Caco-2 (cell line): Measurements from ENCODE around the gene RCN2. TPM values are rescaled to one million over a fixed set of nuclear protein-coding genes. Genes with fewer than 3 reads are reported as not detected.
A peak's percentile ranks its signal among the peaks of the same experiment; 100 is the strongest.
"Not testable (repeated sequence)": the region's sequence is repeated elsewhere in the genome, so short reads cannot be mapped to it uniquely, and the experiment has no call there.

Experiments
- BruUV-seq: library from RNA; stranded (reverse); fragments of 400-500 nt; replicated peaks from 2 replicates; lab custom pipeline; 2021; lab: Mats Ljungman, UMichigan
- CTCF ChIA-PET: fragments of 300-600 bp; sonication (Branson Sonifier 250); formaldehyde crosslinking; loops from one replicate; lab custom pipeline; 2022; ENCODE audit warnings: antibody characterized with exemption; lab: Charles Lee
- POLR2A ChIA-PET: fragments of 300-600 bp; sonication (Branson Sonifier 250); formaldehyde crosslinking; loops from one replicate; lab custom pipeline; 2022; ENCODE audit warnings: antibody characterized with exemption; lab: Charles Lee
- DNase-seq, 2 experiments: peaks; one replicate each; pipeline versions ENCODE4 v3.0.0 to v3.0.0-alpha.2; 2020 to 2022
- H3K27me3 ChIP-seq: replicated peaks from 2 replicates; pipeline ENCODE4 v1.6.0; 2011; ENCODE audit warnings: low read length; ENCODE audit not compliant: control insufficient read depth, insufficient read depth
- H3K36me3 ChIP-seq: 2 replicates; pipeline ENCODE4 v1.5.1; 2011; ENCODE audit warnings: low read length; ENCODE audit not compliant: control insufficient read depth, insufficient read depth
- H3K4me1 ChIP-seq: fragments of 250-450 bp; sonication (Bioruptor Pico); 2 replicates; pipeline ENCODE4 v1.5.1; 2020; ENCODE audit warnings: mild to moderate bottlenecking
- H3K4me3 ChIP-seq: 2 replicates; pipeline ENCODE4 v1.5.1; 2011; ENCODE audit warnings: low read depth, mild to moderate bottlenecking, control low read depth, low read length
- H3K9me3 ChIP-seq: fragments of 250-450 bp; sonication (Bioruptor Pico); 2 replicates; pipeline ENCODE4 v1.5.1; 2020; ENCODE audit warnings: mild to moderate bottlenecking, moderate library complexity
- H3K27ac Mint-ChIP-seq: one replicate; pipeline ENCODE4 v1.8.0; 2022; ENCODE audit warnings: mixed read lengths; ENCODE audit not compliant: unreplicated experiment
- H3K27me3 Mint-ChIP-seq: one replicate; pipeline ENCODE4 v1.8.0; 2022; ENCODE audit warnings: mixed read lengths; ENCODE audit not compliant: insufficient read depth, unreplicated experiment
- H3K36me3 Mint-ChIP-seq: one replicate; pipeline ENCODE4 v1.8.0; 2022; ENCODE audit warnings: mild to moderate bottlenecking, mixed read lengths; ENCODE audit not compliant: insufficient read depth, unreplicated experiment
- H3K4me1 Mint-ChIP-seq: one replicate; pipeline ENCODE4 v1.8.0; 2022; ENCODE audit warnings: low read depth, mixed read lengths; ENCODE audit not compliant: unreplicated experiment
- H3K4me3 Mint-ChIP-seq: one replicate; pipeline ENCODE4 v1.8.0; 2022; ENCODE audit warnings: mild to moderate bottlenecking, moderate library complexity, mixed read lengths; ENCODE audit not compliant: unreplicated experiment
- H3K9me3 Mint-ChIP-seq: one replicate; pipeline ENCODE4 v1.8.0; 2022; ENCODE audit warnings: mixed read lengths; ENCODE audit not compliant: unreplicated experiment
- CTCF ChIP-seq, 2 experiments: fragments of 200-600 bp in 1 of 2; IDR thresholded peaks; 1 replicate in 1 of 2; 2 replicates in 1 of 2; pipeline versions ENCODE4 v1.5.1 to v1.8.0; 2011 to 2022; ENCODE audit warnings: antibody characterized with exemption in 1 of 2, control low read depth in 1 of 2, inconsistent platforms in 1 of 2, low read depth in 1 of 2, low read length in 1 of 2, mild to moderate bottlenecking in 1 of 2, moderate library complexity in 1 of 2; ENCODE audit not compliant: insufficient read depth in 1 of 2, severe bottlenecking in 1 of 2, unreplicated experiment in 1 of 2
- intact Hi-C: fragments of 100-400 bp; cut with micrococcal nuclease; formaldehyde crosslinking; loops from one replicate; pipeline ENCODE4 v1.10.0; 2022; ENCODE audit not compliant: unreplicated experiment
- total RNA-seq: library from RNA; stranded (reverse); gene quantifications from 2 replicates; pipeline ENCODE4 v1.2.3, GENCODE V29; 2022

RCN2 gene
- total RNA-seq, 1 experiment from 2014 or later, result 73.7 TPM

DNA sequence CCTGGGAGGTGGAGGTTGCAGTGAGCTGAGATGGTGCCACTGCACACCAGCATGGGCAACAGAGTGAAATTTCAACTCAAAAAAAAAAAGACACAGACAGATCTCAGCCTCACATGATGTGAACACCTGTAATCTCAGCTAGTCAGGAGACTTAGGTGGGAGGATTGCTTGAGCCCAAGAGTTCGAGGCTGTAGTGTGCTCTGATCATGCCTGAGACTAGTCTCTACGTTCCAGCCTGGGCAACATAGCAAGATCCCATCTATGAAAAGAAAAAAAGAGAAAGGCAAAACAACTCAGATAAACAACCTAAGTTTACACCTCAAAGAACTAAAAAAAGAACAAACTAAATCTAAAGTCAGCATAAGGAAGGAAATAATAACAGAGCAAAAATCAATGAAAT lies 37.4 kb upstream of the RCN2 start:
- peaks cover 17% of the 10 kb centered on the region for H3K4me1 Mint-ChIP-seq
- Histone ChIP-seq H3K9me3 (peaks cover 4% of the 10 kb centered on the region; the same call in 1 of the 2 replicates), H3K4me1 (peaks cover 15% of the 10 kb centered on the region), H3K4me3 (no peak overlapping the region), H3K27me3 (no peaks in the 10 kb centered on the region), H3K36me3 (no peaks in the 10 kb centered on the region)
- peaks cover 17% of the 10 kb centered on the region for H3K36me3 Mint-ChIP-seq
- no TSS peak for BruUV-seq
- H3K27ac Mint-ChIP-seq, result no peak overlapping the region
- intact Hi-C loops, result no loop called here
- H3K4me3 Mint-ChIP-seq, result no peak overlapping the region
- POLR2A ChIA-PET, result no interaction called here
- no peak for TF ChIP-seq CTCF (IDR thresholded peaks at IDR 0.05; ENCODE audit: insufficient read depth in 1 of 2, low read depth in 1 of 2, low read length in 1 of 2, severe bottlenecking in 1 of 2, unreplicated experiment in 1 of 2)
- no peaks in the 10 kb centered on the region for H3K27me3 Mint-ChIP-seq
- H3K9me3 Mint-ChIP-seq, result peaks cover 12% of the 10 kb centered on the region
- no peak for DNase-seq
- CTCF ChIA-PET, result no interaction called here

DNA sequence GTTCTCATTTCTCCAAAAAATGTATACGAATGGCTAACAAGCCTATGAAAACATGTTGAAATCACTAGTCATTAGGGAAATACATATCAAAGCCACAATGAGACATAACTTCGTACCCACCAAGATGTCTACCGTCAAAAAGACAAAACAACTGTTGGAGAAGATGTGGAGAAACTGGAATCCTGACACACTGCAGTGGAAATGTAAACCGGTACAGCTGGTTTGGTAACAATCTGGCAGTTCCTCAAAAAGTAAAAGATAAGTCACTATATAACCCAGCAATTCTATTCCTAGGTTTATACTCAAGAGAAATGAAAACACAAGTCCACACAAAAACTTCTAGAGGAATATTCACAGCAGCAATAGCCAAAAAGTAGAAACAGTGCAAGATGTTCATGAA lies 33.4 kb upstream of the RCN2 start:
- peak in 1 of 2 experiments; percentile 43 for DNase-seq
- TF ChIP-seq CTCF (IDR thresholded peaks at IDR 0.05; ENCODE audit: insufficient read depth in 1 of 2, low read depth in 1 of 2, low read length in 1 of 2, severe bottlenecking in 1 of 2, unreplicated experiment in 1 of 2), result no peak
- peaks cover 4% of the 10 kb centered on the region; the same call in 1 of the 2 replicates for H3K9me3 ChIP-seq
- intact Hi-C loops, result no loop called here
- Mint-ChIP-seq H3K4me1 (peaks cover 28% of the 10 kb centered on the region), H3K4me3 (no peak overlapping the region), H3K36me3 (peaks cover 25% of the 10 kb centered on the region), H3K27me3 (no peaks in the 10 kb centered on the region), H3K9me3 (peaks cover 15% of the 10 kb centered on the region), H3K27ac (no peak overlapping the region)
- H3K4me3 ChIP-seq, result no peak overlapping the region
- no peaks in the 10 kb centered on the region for H3K27me3 ChIP-seq
- CTCF ChIA-PET, result no interaction called here
- H3K36me3 ChIP-seq, result no peaks in the 10 kb centered on the region
- POLR2A ChIA-PET, result no interaction called here
- BruUV-seq, result no TSS peak
- peaks cover 32% of the 10 kb centered on the region for H3K4me1 ChIP-seq

DNA sequence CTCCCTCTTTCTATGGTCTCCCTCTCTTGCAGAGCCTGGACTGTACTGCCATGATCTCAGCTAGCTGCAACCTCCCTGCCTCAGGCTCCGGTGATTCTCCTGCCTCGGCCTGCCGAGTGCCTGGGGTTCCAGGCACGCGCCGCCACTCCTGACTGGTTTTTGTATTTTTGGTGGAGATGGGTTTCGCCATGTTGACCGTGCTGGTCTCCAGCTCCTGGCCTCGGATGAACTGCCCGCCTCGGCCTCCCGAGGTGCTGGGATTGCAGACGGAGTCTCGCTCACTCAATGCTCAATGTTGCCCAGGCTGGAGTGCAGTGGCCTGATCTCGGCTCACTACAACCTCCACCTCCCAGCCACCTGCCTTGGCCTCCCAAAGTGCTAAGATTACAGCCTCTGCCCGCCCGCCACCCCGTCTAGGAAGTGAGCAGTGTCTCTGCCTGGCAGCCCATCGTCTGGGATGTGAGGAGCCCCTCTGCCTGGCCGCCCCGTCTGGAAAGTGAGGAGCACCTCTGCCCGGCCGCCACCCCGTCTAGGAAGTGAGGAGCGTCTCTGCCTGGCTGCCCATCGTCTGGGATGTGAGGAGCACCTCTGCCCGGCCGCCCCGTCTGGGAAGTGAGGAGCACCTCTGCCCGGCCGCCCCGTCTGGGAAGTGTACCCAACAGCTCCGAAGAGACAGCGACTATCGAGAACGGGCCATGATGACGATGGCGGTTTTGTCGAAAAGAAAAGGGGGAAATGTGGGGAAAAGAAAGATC lies 32.2 kb upstream of the RCN2 start:
- H3K4me3 Mint-ChIP-seq, POLR2A ChIA-PET, DNase-seq, H3K27me3 ChIP-seq, H3K4me3 ChIP-seq, CTCF ChIA-PET, H3K9me3 ChIP-seq, BruUV-seq, intact Hi-C loops, H3K27me3 Mint-ChIP-seq, H3K36me3 ChIP-seq: not testable (repeated sequence)
- H3K4me1 ChIP-seq, result peaks cover 43% of the 10 kb centered on the region
- peaks cover 30% of the 10 kb centered on the region for H3K36me3 Mint-ChIP-seq
- peaks cover 28% of the 10 kb centered on the region for H3K4me1 Mint-ChIP-seq
- H3K27ac Mint-ChIP-seq, result peak overlapping the region; percentile 81
- H3K9me3 Mint-ChIP-seq, result peaks cover 15% of the 10 kb centered on the region

DNA sequence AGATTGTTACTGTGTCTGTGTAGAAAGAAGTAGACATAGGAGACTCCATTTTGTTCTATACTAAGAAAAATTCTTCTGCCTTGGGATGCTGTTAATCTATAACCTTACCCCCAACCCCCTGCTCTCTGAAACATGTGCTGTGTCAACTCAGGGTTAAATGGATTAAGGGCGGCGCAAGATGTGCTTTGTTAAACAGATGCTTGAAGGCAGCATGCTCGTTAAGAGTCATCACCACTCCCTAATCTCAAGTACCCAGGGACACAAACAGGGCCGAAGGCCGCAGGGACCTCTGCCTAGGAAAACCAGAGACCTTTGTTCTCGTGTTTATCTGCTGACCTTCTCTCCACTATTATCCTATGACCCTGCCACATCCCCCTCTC lies 31.6 kb upstream of the RCN2 start:
- intact Hi-C loops, CTCF ChIA-PET, H3K36me3 ChIP-seq, H3K9me3 ChIP-seq, H3K27me3 ChIP-seq, BruUV-seq, DNase-seq, H3K4me3 Mint-ChIP-seq, POLR2A ChIA-PET, H3K4me3 ChIP-seq, H3K27me3 Mint-ChIP-seq: not testable (repeated sequence)
- H3K4me1 ChIP-seq, result peaks cover 43% of the 10 kb centered on the region
- Mint-ChIP-seq H3K4me1 (peaks cover 28% of the 10 kb centered on the region), H3K9me3 (peaks cover 15% of the 10 kb centered on the region), H3K27ac (peak overlapping the region; percentile 81), H3K36me3 (peaks cover 30% of the 10 kb centered on the region)
